PC-3 (cell line): ENCODE results near the gene PARP12. TPM values are rescaled to one million over a fixed set of nuclear protein-coding genes. Genes with fewer than 3 reads are reported as not detected.
A peak's percentile ranks its signal among the peaks of the same experiment; 100 is the strongest.

Experiments used
- ATAC-seq: fragments of 200-7000 bp; cut with Tn5 transposase; 2 replicates; pipeline ENCODE4 v1.9.1; 2020; ENCODE audit warnings: mild to moderate bottlenecking, moderate library complexity
- BruUV-seq: library from RNA; stranded (reverse); fragments of 400-500 nt; replicated peaks from 2 replicates; lab custom pipeline; 2021; lab: Mats Ljungman, UMichigan
- CTCF ChIA-PET: fragments of 300-600 bp; sonication (Branson Sonifier 250); formaldehyde crosslinking; loops from one replicate; lab custom pipeline; 2022; ENCODE audit warnings: antibody characterized with exemption; lab: Charles Lee
- POLR2A ChIA-PET: fragments of 300-600 bp; sonication (Branson Sonifier 250); formaldehyde crosslinking; loops from one replicate; lab custom pipeline; 2022; ENCODE audit warnings: antibody characterized with exemption; ENCODE audit not compliant: unreplicated experiment; lab: Charles Lee
- DNase-seq: peaks from one replicate; pipeline ENCODE4 v3.0.0-alpha.2; 2015
- H2AFZ ChIP-seq: fragments of 300-600 bp; sonication (generic); 2 replicates; pipeline ENCODE4 v1.6.0; 2016; ENCODE audit warnings: antibody characterized with exemption, low read length
- H3F3A ChIP-seq: fragments of 300-600 bp; sonication (generic); one replicate; pipeline ENCODE4 v1.6.0; 2017; ENCODE audit warnings: antibody characterized with exemption, low read length, control low read depth, mild to moderate bottlenecking; ENCODE audit not compliant: unreplicated experiment
- H3K27ac ChIP-seq: fragments of 300-600 bp; sonication (generic); 2 replicates; pipeline ENCODE4 v1.5.1; 2016; ENCODE audit warnings: mild to moderate bottlenecking, low read length
- H3K27me3 ChIP-seq: fragments of 300-600 bp; sonication (generic); 2 replicates; pipeline ENCODE4 v1.6.1; 2016; ENCODE audit warnings: low read length, mixed read lengths
- H3K36me3 ChIP-seq: fragments of 300-600 bp; sonication (generic); 2 replicates; pipeline ENCODE4 v1.6.1; 2016; ENCODE audit warnings: low read depth, mixed run types, low read length, mixed read lengths
- H3K4me1 ChIP-seq: fragments of 300-600 bp; sonication (generic); 2 replicates; pipeline ENCODE4 v1.5.1; 2016; ENCODE audit warnings: low read length; ENCODE audit not compliant: insufficient read depth
- H3K4me2 ChIP-seq: fragments of 300-600 bp; sonication (generic); 2 replicates; pipeline ENCODE4 v1.6.0; 2016; ENCODE audit warnings: low read length
- H3K4me3 ChIP-seq: fragments of 300-600 bp; sonication (generic); 2 replicates; pipeline ENCODE4 v1.5.1; 2016; ENCODE audit warnings: mild to moderate bottlenecking, low read length, mixed read lengths
- H3K79me2 ChIP-seq: fragments of 300-600 bp; sonication (generic); 2 replicates; pipeline ENCODE4 v1.6.1; 2017; ENCODE audit warnings: low read length, mixed read lengths
- H3K9ac ChIP-seq: fragments of 300-600 bp; sonication (generic); 2 replicates; pipeline ENCODE4 v1.6.0; 2016; ENCODE audit warnings: mild to moderate bottlenecking, low read length
- H3K9me2 ChIP-seq: fragments of 300-600 bp; sonication (generic); replicated peaks from 2 replicates; pipeline ENCODE4 v1.6.1; 2016; ENCODE audit warnings: mixed run types, low read length, mixed read lengths
- H3K9me3 ChIP-seq: fragments of 300-600 bp; sonication (generic); 2 replicates; pipeline ENCODE4 v1.6.1; 2016; ENCODE audit warnings: low read length, mixed read lengths
- H4K20me1 ChIP-seq: fragments of 300-600 bp; sonication (generic); 2 replicates; pipeline ENCODE4 v1.6.1; 2016; ENCODE audit warnings: low read length, mixed read lengths
- CTCF ChIP-seq: fragments of 300-600 bp; sonication (generic); conservative IDR thresholded peaks from 2 replicates; pipeline ENCODE4 v1.5.1; 2017; ENCODE audit warnings: antibody characterized with exemption, low read depth, mild to moderate bottlenecking, low read length
- EZH2 ChIP-seq: fragments of 300-600 bp; sonication (generic); IDR thresholded peaks from one replicate; pipeline ENCODE4 v1.6.1; 2017; ENCODE audit warnings: antibody characterized with exemption, mild to moderate bottlenecking, low read length; ENCODE audit not compliant: unreplicated experiment
- EZH2phosphoT487 ChIP-seq: fragments of 300-600 bp; sonication (generic); IDR thresholded peaks from 2 replicates; pipeline ENCODE4 v1.6.1; 2018; ENCODE audit warnings: mild to moderate bottlenecking, antibody characterized with exemption, low read length, borderline replicate concordance
- intact Hi-C: fragments of 100-400 bp; cut with micrococcal nuclease; formaldehyde crosslinking; loops from 2 replicates; pipeline ENCODE4 v1.9.0; 2023
- total RNA-seq: library from RNA; depleted of rRNA; stranded (reverse); fragments of >200 nt; gene quantifications from 2 replicates; pipeline ENCODE4 v1.2.3, GENCODE V29; 2014

Gene PARP12
- total RNA-seq, 1 experiment from 2014 or later: 28.1 TPM

DNA sequence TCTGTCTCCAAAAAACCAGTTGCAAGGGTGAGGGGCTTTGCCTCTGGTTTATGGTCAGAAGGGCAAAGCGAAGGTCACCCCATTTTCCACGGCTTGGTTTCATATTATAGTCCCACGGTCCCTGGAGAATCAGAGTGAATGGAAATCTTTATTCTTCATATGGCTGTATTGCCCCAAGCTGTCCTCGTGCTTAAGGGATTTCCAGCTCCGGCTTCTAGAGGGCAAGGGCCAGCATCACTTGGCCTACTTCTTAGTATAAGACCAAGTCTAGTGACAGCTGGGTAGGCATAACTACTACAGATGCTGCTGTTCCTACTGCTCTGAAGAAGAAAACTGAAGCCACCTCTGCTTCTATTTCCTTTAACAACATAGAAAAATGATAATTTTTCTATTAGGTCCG is 63.2 kb downstream of the PARP12 start:
- H3K79me2 ChIP-seq: no peaks in the 10 kb centered on the region
- H3K4me2 ChIP-seq: no peak overlapping the region
- H3K4me3 ChIP-seq: no peak overlapping the region
- POLR2A ChIA-PET: no interaction called here
- no peaks in the 10 kb centered on the region for H3K27me3 ChIP-seq
- no peaks in the 10 kb centered on the region for H3K4me1 ChIP-seq
- no peaks in the 10 kb centered on the region for H3K9me2 ChIP-seq
- intact Hi-C loops: no loop called here
- no peak overlapping the region for H2AFZ ChIP-seq
- CTCF ChIA-PET: no interaction called here
- no peaks in the 10 kb centered on the region for H3K9me3 ChIP-seq
- no peaks in the 10 kb centered on the region for H4K20me1 ChIP-seq
- no peaks in the 10 kb centered on the region for H3F3A ChIP-seq
- no peak overlapping the region for H3K27ac ChIP-seq
- DNase-seq (no peak), ATAC-seq (no peak)
- no peaks in the 10 kb centered on the region for H3K36me3 ChIP-seq
- no peak overlapping the region for H3K9ac ChIP-seq
- BruUV-seq: no TSS peak
- no peak for TF ChIP-seq CTCF
- TF ChIP-seq EZH2phosphoT487: no peak
- no peak for TF ChIP-seq EZH2

DNA sequence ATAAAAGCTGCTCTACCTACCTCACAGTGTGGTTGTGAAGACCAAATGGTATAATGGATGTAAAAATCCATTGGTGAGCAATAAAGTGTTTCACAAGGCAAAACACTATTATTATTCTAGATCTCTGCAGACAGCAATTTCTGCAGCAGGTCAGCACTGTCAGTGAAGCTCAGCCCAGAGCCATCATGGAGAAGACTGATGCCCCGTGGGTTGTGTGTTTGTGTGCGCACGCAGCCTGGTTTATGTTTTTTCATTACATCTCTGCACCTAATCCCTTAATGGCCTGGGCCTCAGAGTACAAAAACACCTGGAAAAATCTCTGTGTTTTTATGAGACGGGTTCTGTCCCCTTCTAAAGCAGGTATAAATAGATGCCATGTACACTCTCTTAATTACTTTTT is 64.2 kb downstream of the PARP12 start:
- Histone ChIP-seq H3K79me2 (no peaks in the 10 kb centered on the region), H2AFZ (no peak overlapping the region), H3K27ac (no peak overlapping the region), H3K36me3 (no peaks in the 10 kb centered on the region), H3K4me1 (no peaks in the 10 kb centered on the region), H3K4me3 (no peak overlapping the region), H3K27me3 (no peaks in the 10 kb centered on the region), H3K9me3 (no peaks in the 10 kb centered on the region), H3F3A (no peaks in the 10 kb centered on the region), H3K9ac (no peak overlapping the region), H4K20me1 (no peaks in the 10 kb centered on the region), H3K4me2 (no peak overlapping the region), H3K9me2 (no peaks in the 10 kb centered on the region)
- TF ChIP-seq EZH2 (no peak), CTCF (no peak), EZH2phosphoT487 (no peak)
- intact Hi-C loops: no loop called here
- DNase-seq: no peak
- POLR2A ChIA-PET: interaction anchor here (1.0 kb wide), 1 partner anchor 82 kb away, joined by 3 read pairs; no protein-coding TSS in a partner anchor
- ATAC-seq: no peak
- no TSS peak for BruUV-seq
- CTCF ChIA-PET: interaction anchor here (1.1 kb wide), 1 partner anchor 380 kb away, joined by 3 read pairs; no protein-coding TSS in a partner anchor

DNA sequence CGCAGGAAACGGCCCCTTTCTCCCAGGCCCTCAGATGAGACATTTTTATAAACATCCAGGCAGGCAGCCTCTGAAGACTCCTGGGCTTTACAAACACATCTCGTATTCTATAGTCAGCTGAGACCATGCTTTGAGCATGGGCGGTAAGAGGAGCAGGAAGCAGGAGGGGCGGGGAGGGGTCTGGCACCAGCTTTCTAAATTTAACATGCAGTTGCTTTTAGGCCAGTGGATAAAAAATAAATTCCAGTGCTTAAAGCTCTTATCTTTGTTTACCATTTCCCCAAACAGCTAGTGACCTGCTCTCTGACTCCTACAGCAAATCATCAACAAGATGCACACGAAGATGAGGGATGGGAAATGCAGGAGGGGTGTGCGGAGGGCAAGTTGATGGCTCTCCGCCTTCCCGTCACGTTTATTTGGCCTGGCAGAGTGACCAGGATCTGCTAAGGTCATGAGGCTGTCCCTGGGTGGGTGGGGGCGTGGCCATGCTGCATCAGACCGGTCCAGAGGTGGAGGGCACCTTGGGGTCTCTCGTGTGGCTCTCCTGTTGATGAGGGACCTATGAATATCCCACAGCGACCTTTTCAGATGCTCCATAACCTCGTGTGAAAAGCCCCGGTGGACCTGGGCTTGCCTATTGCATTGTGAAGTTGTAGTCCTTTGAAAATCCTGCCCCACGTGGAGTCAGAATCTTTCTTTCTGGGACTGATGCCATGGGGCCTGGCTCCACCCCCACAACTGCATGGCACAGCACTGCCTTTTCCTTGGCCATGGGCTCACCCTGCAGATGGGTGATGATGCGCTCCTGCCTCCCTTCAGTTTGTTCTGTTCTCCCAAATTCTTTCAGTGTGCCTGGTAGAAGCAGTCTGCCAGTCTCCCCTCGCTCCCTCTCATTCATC is 67.5 kb downstream of the PARP12 start:
- BruUV-seq: no TSS peak
- POLR2A ChIA-PET: no interaction called here
- no peaks in the 10 kb centered on the region for H3K9me3 ChIP-seq
- H3F3A ChIP-seq: no peaks in the 10 kb centered on the region
- no peak overlapping the region for H2AFZ ChIP-seq
- CTCF ChIA-PET: interaction anchor here (0.6 kb wide), 1 partner anchor 1881 kb away, joined by 11 read pairs; no protein-coding TSS in a partner anchor
- H3K4me1 ChIP-seq: peaks cover 6% of the 10 kb centered on the region; the same call in 1 of the 2 replicates
- H3K4me3 ChIP-seq: no peak overlapping the region
- DNase-seq (peak; percentile 24), ATAC-seq (peak; percentile 68)
- intact Hi-C loops: no loop called here
- H3K36me3 ChIP-seq: no peaks in the 10 kb centered on the region
- no peak for TF ChIP-seq EZH2phosphoT487
- no peak for TF ChIP-seq CTCF
- no peak for TF ChIP-seq EZH2
- H3K27ac ChIP-seq: no peak overlapping the region
- H3K79me2 ChIP-seq: no peaks in the 10 kb centered on the region
- H3K27me3 ChIP-seq: no peaks in the 10 kb centered on the region
- H3K9ac ChIP-seq: no peak overlapping the region
- H4K20me1 ChIP-seq: no peaks in the 10 kb centered on the region
- no peaks in the 10 kb centered on the region for H3K9me2 ChIP-seq
- no peak overlapping the region for H3K4me2 ChIP-seq
